B cell (primary cell): Measurements from ENCODE around the gene CHRNA7. TPM values are rescaled to one million over a fixed set of nuclear protein-coding genes. Genes with fewer than 3 reads are reported as not detected.

Source experiments
- ATAC-seq: fragments of 200-7000 bp; cut with Tn5 transposase; one replicate; pipeline ENCODE4 v1.10.0; 2021; ENCODE audit warnings: low read depth, mild to moderate bottlenecking, moderate number of reproducible peaks, moderate library complexity
- CTCF ChIA-PET: fragments of 350-600 bp; sonication (Branson Sonifier 250); formaldehyde crosslinking; loops from one replicate; lab custom pipeline; 2021; ENCODE audit warnings: antibody characterized with exemption, inconsistent platforms; lab: Charles Lee
- POLR2A ChIA-PET: fragments of 350-600 bp; sonication (Branson Sonifier 250); formaldehyde crosslinking; loops from one replicate; lab custom pipeline; 2021; ENCODE audit warnings: antibody characterized with exemption; lab: Charles Lee
- DNase-seq: peaks from one replicate; pipeline ENCODE4 v3.0.0; 2013
- H2AFZ ChIP-seq: 2 replicates; pipeline ENCODE4 v1.6.1; 2012; ENCODE audit warnings: mild to moderate bottlenecking, low read depth, low read length; ENCODE audit not compliant: insufficient read depth, poor library complexity, severe bottlenecking
- H3K27ac ChIP-seq, 2 donors: 1 replicate in 1 of 2; 2 replicates in 1 of 2; pipeline ENCODE4 v1.5.1; 2012 to 2013; ENCODE audit warnings: low read length in 2 of 2, mild to moderate bottlenecking in 2 of 2, moderate library complexity in 1 of 2
- H3K27me3 ChIP-seq, 4 experiments: fragments of 200-600 bp in 1 of 4; sonication (generic) in 1 of 4; replicated peaks in 1 of 4; 1 replicate in 2 of 4; 2 replicates in 2 of 4; pipeline versions ENCODE4 v1.6.1 to v1.7.0; 2013 to 2016; ENCODE audit warnings: low read length in 3 of 4, mild to moderate bottlenecking in 2 of 4, mixed read lengths in 1 of 4, moderate library complexity in 1 of 4; ENCODE audit not compliant: insufficient read depth in 4 of 4, control insufficient read depth in 3 of 4; ENCODE audit errors: control extremely low read depth in 1 of 4
- H3K36me3 ChIP-seq, 2 experiments: replicated peaks in 1 of 2; 1 replicate in 1 of 2; 2 replicates in 1 of 2; pipeline versions ENCODE4 v1.6.1 to v1.7.1; 2013; ENCODE audit warnings: low read length in 1 of 2; ENCODE audit not compliant: insufficient read depth in 2 of 2, control insufficient read depth in 1 of 2; ENCODE audit errors: control extremely low read depth in 1 of 2, extremely low read depth in 1 of 2
- H3K4me1 ChIP-seq, 2 donors: fragments of 200-600 bp in 1 of 2; sonication (generic) in 1 of 2; 1 replicate in 1 of 2; 2 replicates in 1 of 2; pipeline versions ENCODE4 v1.5.1 to v1.6.1; 2013 to 2017; ENCODE audit warnings: low read length in 2 of 2; ENCODE audit not compliant: control insufficient read depth in 2 of 2, insufficient read depth in 2 of 2
- H3K4me2 ChIP-seq: replicated peaks from 2 replicates; pipeline ENCODE3; 2012; ENCODE audit warnings: mild to moderate bottlenecking, low read depth, low read length; ENCODE audit not compliant: poor library complexity, severe bottlenecking
- H3K4me3 ChIP-seq, 5 experiments: fragments of 200-600 bp in 1 of 5; sonication (generic) in 1 of 5; 1 replicate in 3 of 5; 2 replicates in 2 of 5; pipeline versions ENCODE4 v1.5.1 to v1.7.0; 2011 to 2016; ENCODE audit warnings: low read length in 4 of 5, mild to moderate bottlenecking in 4 of 5, low read depth in 2 of 5, control low read depth in 1 of 5, moderate library complexity in 1 of 5; ENCODE audit not compliant: insufficient read depth in 1 of 5; ENCODE audit errors: control extremely low read depth in 1 of 5, extremely low read depth in 1 of 5
- H3K79me2 ChIP-seq: fragments of 200-600 bp; sonication (generic); one replicate; pipeline ENCODE4 v1.6.0; 2016; ENCODE audit warnings: low read length; ENCODE audit not compliant: control insufficient read depth, insufficient read depth
- H3K9ac ChIP-seq: fragments of 200-600 bp; sonication (generic); 2 replicates; pipeline ENCODE4 v1.6.1; 2017; ENCODE audit warnings: mild to moderate bottlenecking, low read length, moderate library complexity
- H3K9me3 ChIP-seq, 3 donors: one replicate each; pipeline versions ENCODE4 v1.6.1 to v1.7.1; 2013; ENCODE audit warnings: low read length in 2 of 3; ENCODE audit not compliant: control insufficient read depth in 2 of 3, insufficient read depth in 1 of 3; ENCODE audit errors: control extremely low read depth in 1 of 3
- H4K20me1 ChIP-seq: 2 replicates; pipeline ENCODE4 v1.6.0; 2012; ENCODE audit warnings: mild to moderate bottlenecking, low read length; ENCODE audit not compliant: insufficient read depth, control insufficient read depth, poor library complexity, severe bottlenecking
- H3K27ac Mint-ChIP-seq: one replicate; pipeline ENCODE4 v1.8.0; 2021; ENCODE audit warnings: mixed read lengths
- H3K27me3 Mint-ChIP-seq: one replicate; pipeline ENCODE4 v1.8.0; 2021; ENCODE audit warnings: mixed read lengths
- H3K4me1 Mint-ChIP-seq: one replicate; pipeline ENCODE4 v1.8.0; 2021; ENCODE audit warnings: mixed read lengths
- H3K4me3 Mint-ChIP-seq: one replicate; pipeline ENCODE4 v1.8.0; 2021; ENCODE audit warnings: mixed read lengths
- H3K9me3 Mint-ChIP-seq: one replicate; pipeline ENCODE4 v1.8.0; 2022; ENCODE audit warnings: mixed read lengths; ENCODE audit not compliant: insufficient read depth
- EZH2 ChIP-seq: IDR thresholded peaks from 2 replicates; pipeline ENCODE4 v1.6.1; 2012; ENCODE audit warnings: borderline replicate concordance, low read depth, mild to moderate bottlenecking, moderate library complexity, low read length; ENCODE audit not compliant: insufficient read depth, poor library complexity, severe bottlenecking
- WGBS: methylation state at CpG from one replicate; pipeline ENCODE4 v1.1.5; 2013; ENCODE audit warnings: missing lambda C conversion rate; ENCODE audit not compliant: insufficient coverage; 5-methylcytosine and 5-hydroxymethylcytosine counted together
- intact Hi-C: fragments of 100-400 bp; cut with micrococcal nuclease; formaldehyde crosslinking; loops from one replicate; pipeline ENCODE4 v1.10.0; 2022
- polyA plus RNA-seq: library from polyadenylated mRNA; depleted of rRNA; stranded (reverse); fragments of >200 nt; gene quantifications from 2 replicates; pipeline ENCODE4 v1.2.3, GENCODE V29; 2012
- total RNA-seq, 2 donors: library from RNA; stranded (reverse); fragments of 120-200 nt in 1 of 2; gene quantifications; 1 replicate in 1 of 2; 2 replicates in 1 of 2; pipeline versions ENCODE4 v1.2.3 to v1.2.4, GENCODE V29; 2013 to 2022
- TF ChIP-seq, protein P1 (sequence below): fragments of 200-600 bp; IDR thresholded peaks from one replicate; pipeline ENCODE4 v1.8.0; 2022; ENCODE audit warnings: antibody characterized with exemption, mild to moderate bottlenecking

Gene CHRNA7
- total and polyA plus RNA-seq, 2 donors (not counting 1 experiment from before 2014, with no cell fraction given): 0.16 TPM; not detected in 1

- DNase-seq (no peak), ATAC-seq (no peak)
- no peaks in the 10 kb centered on the region for H3K79me2 ChIP-seq
- peaks cover 12% of the 10 kb centered on the region for H3K27me3 Mint-ChIP-seq
- no peak overlapping the region for H3K4me2 ChIP-seq
- TF ChIP-seq, protein P1, sequence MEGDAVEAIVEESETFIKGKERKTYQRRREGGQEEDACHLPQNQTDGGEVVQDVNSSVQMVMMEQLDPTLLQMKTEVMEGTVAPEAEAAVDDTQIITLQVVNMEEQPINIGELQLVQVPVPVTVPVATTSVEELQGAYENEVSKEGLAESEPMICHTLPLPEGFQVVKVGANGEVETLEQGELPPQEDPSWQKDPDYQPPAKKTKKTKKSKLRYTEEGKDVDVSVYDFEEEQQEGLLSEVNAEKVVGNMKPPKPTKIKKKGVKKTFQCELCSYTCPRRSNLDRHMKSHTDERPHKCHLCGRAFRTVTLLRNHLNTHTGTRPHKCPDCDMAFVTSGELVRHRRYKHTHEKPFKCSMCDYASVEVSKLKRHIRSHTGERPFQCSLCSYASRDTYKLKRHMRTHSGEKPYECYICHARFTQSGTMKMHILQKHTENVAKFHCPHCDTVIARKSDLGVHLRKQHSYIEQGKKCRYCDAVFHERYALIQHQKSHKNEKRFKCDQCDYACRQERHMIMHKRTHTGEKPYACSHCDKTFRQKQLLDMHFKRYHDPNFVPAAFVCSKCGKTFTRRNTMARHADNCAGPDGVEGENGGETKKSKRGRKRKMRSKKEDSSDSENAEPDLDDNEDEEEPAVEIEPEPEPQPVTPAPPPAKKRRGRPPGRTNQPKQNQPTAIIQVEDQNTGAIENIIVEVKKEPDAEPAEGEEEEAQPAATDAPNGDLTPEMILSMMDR: no peak
- no peak for TF ChIP-seq EZH2
- H3K4me1 Mint-ChIP-seq: no peaks in the 10 kb centered on the region
- no peak overlapping the region for H3K9ac ChIP-seq
- no peaks in the 10 kb centered on the region for H4K20me1 ChIP-seq
- H3K4me3 Mint-ChIP-seq: no peak overlapping the region
- intact Hi-C loops: no loop called here
- H3K36me3 ChIP-seq: no peaks in the 10 kb centered on the region
- no peak overlapping the region for H3K27ac Mint-ChIP-seq
- WGBS: 93% methylated on average over 2 of the region's 2 CpGs
- H3K27ac ChIP-seq: no peak overlapping the region
- H3K4me3 ChIP-seq: no peak overlapping the region
- H3K27me3 ChIP-seq: peaks cover 0 to 8% (median 0%) of the 10 kb centered on the region in 4 experiments
- CTCF ChIA-PET: no interaction called here
- no peaks in the 10 kb centered on the region for H3K9me3 Mint-ChIP-seq
- POLR2A ChIA-PET: no interaction called here
- H3K4me1 ChIP-seq: no peaks in the 10 kb centered on the region
- no peaks in the 10 kb centered on the region for H3K9me3 ChIP-seq
- no peak overlapping the region for H2AFZ ChIP-seq
Measured at GRCh38 chr15:32132859-32133258, 102.5 kb downstream of the CHRNA7 start.

GRCh38 chr15:32134842-32135241 is 104.5 kb downstream of the CHRNA7 start:
- DNase-seq (no peak), ATAC-seq (no peak)
- CTCF ChIA-PET: no interaction called here
- H3K9me3 Mint-ChIP-seq: no peaks in the 10 kb centered on the region
- Histone ChIP-seq H3K36me3 (no peaks in the 10 kb centered on the region), H3K4me1 (no peaks in the 10 kb centered on the region), H3K27me3 (peaks cover 0 to 8% (median 0%) of the 10 kb centered on the region in 4 experiments), H3K9ac (no peak overlapping the region), H3K9me3 (no peaks in the 10 kb centered on the region), H2AFZ (no peak overlapping the region), H3K79me2 (no peaks in the 10 kb centered on the region), H3K4me2 (no peak overlapping the region), H4K20me1 (no peaks in the 10 kb centered on the region), H3K4me3 (no peak overlapping the region), H3K27ac (no peak overlapping the region)
- 100% methylated on average over 1 of the region's 5 CpGs for WGBS
- intact Hi-C loops: no loop called here
- H3K27ac Mint-ChIP-seq: no peak overlapping the region
- H3K27me3 Mint-ChIP-seq: peaks cover 12% of the 10 kb centered on the region
- TF ChIP-seq, protein P1: no peak
- TF ChIP-seq EZH2: no peak
- H3K4me3 Mint-ChIP-seq: no peak overlapping the region
- no peaks in the 10 kb centered on the region for H3K4me1 Mint-ChIP-seq
- POLR2A ChIA-PET: no interaction called here
